Stimulated activated memory B cell treated with anti-CD40 and anti-IgM and Interleukin-4, amounts not matched to agents 10 μg/mL and 1 μg/mL and 100 μg/mL, for 72 hours (primary cell): ENCODE data around the gene RGS17.

Experiments
- ATAC-seq: fragments of 150-1000 bp; cut with Tn5 transposase; 2 replicates; pipeline ENCODE4 v1.10.0; 2021
- H3K27ac Mint-ChIP-seq: one replicate; pipeline ENCODE4 v1.8.0; 2022; ENCODE audit warnings: mild to moderate bottlenecking, mixed read lengths
- H3K27me3 Mint-ChIP-seq: one replicate; pipeline ENCODE4 v1.8.0; 2022; ENCODE audit warnings: mixed read lengths
- H3K36me3 Mint-ChIP-seq: one replicate; pipeline ENCODE4 v1.8.0; 2022; ENCODE audit warnings: mixed read lengths
- H3K4me1 Mint-ChIP-seq: one replicate; pipeline ENCODE4 v1.8.0; 2022; ENCODE audit warnings: mixed read lengths
- H3K4me3 Mint-ChIP-seq: one replicate; pipeline ENCODE4 v1.8.0; 2022; ENCODE audit warnings: mild to moderate bottlenecking, moderate library complexity, mixed read lengths
- H3K9me3 Mint-ChIP-seq: one replicate; pipeline ENCODE4 v1.8.0; 2022; ENCODE audit warnings: mixed read lengths

The RGS17 gene

DNA sequence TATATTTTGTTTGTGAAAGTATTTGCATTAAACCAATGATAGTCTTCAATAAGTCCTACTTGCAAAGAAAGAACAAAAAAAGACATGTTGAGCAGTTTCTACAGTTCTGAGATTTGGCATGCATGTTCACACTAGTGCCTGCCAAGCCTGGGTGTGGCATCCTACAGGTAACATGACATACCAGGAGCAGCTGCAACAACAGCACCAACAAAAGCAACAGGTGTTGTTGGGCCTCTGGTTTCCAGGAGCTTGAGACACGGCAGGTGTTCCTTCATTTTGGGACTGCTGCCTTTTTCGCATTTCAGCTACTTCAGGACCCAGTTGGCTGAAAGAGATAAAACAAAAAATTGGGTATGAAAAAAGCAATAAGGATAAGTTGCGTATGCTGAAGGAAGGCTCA, 87.4 kb downstream of the RGS17 start:
- H3K27ac Mint-ChIP-seq = no peak overlapping the region
- no peaks in the 10 kb centered on the region for H3K4me1 Mint-ChIP-seq
- H3K36me3 Mint-ChIP-seq = no peaks in the 10 kb centered on the region
- H3K27me3 Mint-ChIP-seq = peaks cover 8% of the 10 kb centered on the region
- no peak for ATAC-seq
- H3K4me3 Mint-ChIP-seq = no peak overlapping the region
- no peaks in the 10 kb centered on the region for H3K9me3 Mint-ChIP-seq

GRCh38 chr6:153038378-153039057, 92.6 kb downstream of the RGS17 start:
- peaks cover 29% of the 10 kb centered on the region for H3K27me3 Mint-ChIP-seq
- no peak for ATAC-seq
- H3K27ac Mint-ChIP-seq = no peak overlapping the region
- no peaks in the 10 kb centered on the region for H3K9me3 Mint-ChIP-seq
- H3K4me3 Mint-ChIP-seq = no peak overlapping the region
- H3K4me1 Mint-ChIP-seq = no peaks in the 10 kb centered on the region
- no peaks in the 10 kb centered on the region for H3K36me3 Mint-ChIP-seq

- Mint-ChIP-seq H3K27ac (no peak overlapping the region), H3K9me3 (no peaks in the 10 kb centered on the region), H3K27me3 (peaks cover 32% of the 10 kb centered on the region), H3K4me3 (no peak overlapping the region), H3K36me3 (no peaks in the 10 kb centered on the region), H3K4me1 (no peaks in the 10 kb centered on the region)
- no peak for ATAC-seq
Observed at GRCh38 chr6:153034139-153034538, 96.9 kb downstream of the RGS17 start.

DNA sequence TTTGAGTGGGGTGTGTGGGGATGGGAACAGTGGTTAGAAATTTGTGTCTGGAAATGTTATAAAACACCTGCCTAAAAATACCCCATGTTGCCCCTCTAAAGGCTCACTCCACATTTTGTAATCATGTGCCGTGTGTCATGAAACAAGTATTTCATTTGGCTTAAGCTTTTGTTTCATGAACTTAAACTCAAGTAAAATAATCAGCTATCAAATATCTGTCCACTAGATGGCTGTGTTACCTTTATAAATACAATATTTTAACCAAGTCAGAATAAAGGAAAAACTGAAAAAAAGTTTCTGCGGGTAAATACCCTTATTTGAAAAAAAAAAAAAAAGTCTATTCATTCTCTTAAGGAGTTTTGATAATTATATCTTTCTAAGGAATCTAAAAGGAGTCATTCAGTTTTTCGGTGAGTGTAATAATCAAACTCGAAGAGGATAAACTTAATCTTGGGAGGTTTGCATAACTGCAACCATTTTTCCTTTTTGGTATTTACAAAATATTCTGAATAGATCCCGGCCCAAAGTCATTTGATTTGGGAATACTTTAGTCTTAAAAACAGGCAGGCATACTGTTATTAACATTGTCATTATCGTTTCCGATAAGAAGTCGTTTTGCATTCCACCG, 98.7 kb downstream of the RGS17 start:
- Mint-ChIP-seq H3K36me3 (no peaks in the 10 kb centered on the region), H3K4me1 (no peaks in the 10 kb centered on the region), H3K27ac (no peak overlapping the region), H3K27me3 (peaks cover 34% of the 10 kb centered on the region), H3K4me3 (no peak overlapping the region), H3K9me3 (no peaks in the 10 kb centered on the region)
- no peak for ATAC-seq

GRCh38 chr6:153031335-153031955, 99.6 kb downstream of the RGS17 start:
- H3K4me3 Mint-ChIP-seq = no peak overlapping the region
- no peaks in the 10 kb centered on the region for H3K4me1 Mint-ChIP-seq
- H3K27me3 Mint-ChIP-seq = peaks cover 25% of the 10 kb centered on the region

DNA sequence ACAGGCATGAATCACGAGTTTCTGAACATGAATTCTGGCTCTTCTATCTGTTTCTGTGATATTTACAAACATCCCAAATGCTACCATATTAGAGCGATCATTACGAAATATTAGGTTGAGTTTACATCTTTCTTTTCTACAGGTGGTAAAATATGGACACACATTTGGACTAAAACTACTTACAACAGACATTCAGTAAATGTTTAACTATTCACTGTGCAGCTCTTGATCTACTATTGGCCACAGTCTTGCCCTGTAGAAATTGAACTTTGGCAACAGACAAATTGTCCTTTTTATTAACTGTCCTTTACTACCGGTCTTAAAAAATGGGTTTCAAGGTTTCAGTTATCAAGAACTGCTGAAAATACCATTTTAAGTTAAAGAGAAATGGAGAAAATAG, 102.1 kb downstream of the RGS17 start:
- peaks cover 5% of the 10 kb centered on the region for H3K4me1 Mint-ChIP-seq
- no peaks in the 10 kb centered on the region for H3K9me3 Mint-ChIP-seq
- no peaks in the 10 kb centered on the region for H3K36me3 Mint-ChIP-seq
- peaks cover 22% of the 10 kb centered on the region for H3K27me3 Mint-ChIP-seq
- no peak overlapping the region for H3K27ac Mint-ChIP-seq
- ATAC-seq = no peak
- H3K4me3 Mint-ChIP-seq = no peak overlapping the region

More at GRCh38 chr6:153031335-153031955, 99.6 kb downstream of the RGS17 start:
- no peak for ATAC-seq
- H3K27ac Mint-ChIP-seq = no peak overlapping the region
- no peaks in the 10 kb centered on the region for H3K9me3 Mint-ChIP-seq
- H3K36me3 Mint-ChIP-seq = no peaks in the 10 kb centered on the region

GRCh38 chr6:153028286-153028685, 102.8 kb downstream of the RGS17 start:
- H3K27me3 Mint-ChIP-seq = peaks cover 22% of the 10 kb centered on the region

DNA sequence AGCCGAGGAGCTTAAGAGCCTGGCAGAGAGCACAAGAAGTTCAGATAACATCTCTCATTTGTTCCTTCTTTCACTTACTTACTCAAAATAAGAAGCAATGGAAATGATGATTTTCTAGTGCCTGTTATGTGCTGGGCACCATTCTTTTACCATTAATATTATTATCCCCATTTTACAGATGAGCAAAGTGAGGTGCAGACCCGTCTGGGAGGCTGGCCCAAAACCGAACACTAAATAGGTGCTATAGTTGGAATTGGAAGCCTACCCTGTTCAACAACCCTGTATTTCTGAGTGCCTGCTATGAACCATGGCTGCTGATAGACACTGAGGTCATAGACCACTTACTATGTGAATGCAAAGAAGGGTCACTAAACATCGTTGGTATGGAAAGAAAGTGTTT, 103.6 kb downstream of the RGS17 start:
- Mint-ChIP-seq H3K9me3 (no peaks in the 10 kb centered on the region), H3K27ac (no peak overlapping the region), H3K4me1 (peaks cover 5% of the 10 kb centered on the region), H3K4me3 (no peak overlapping the region), H3K27me3 (peaks cover 22% of the 10 kb centered on the region), H3K36me3 (no peaks in the 10 kb centered on the region)
- no peak for ATAC-seq

More at GRCh38 chr6:153028286-153028685, 102.8 kb downstream of the RGS17 start:
- Mint-ChIP-seq H3K4me1 (peaks cover 5% of the 10 kb centered on the region), H3K4me3 (no peak overlapping the region), H3K27ac (no peak overlapping the region), H3K9me3 (no peaks in the 10 kb centered on the region), H3K36me3 (no peaks in the 10 kb centered on the region)
- no peak for ATAC-seq

- Mint-ChIP-seq H3K4me1 (peaks cover 5% of the 10 kb centered on the region), H3K9me3 (no peaks in the 10 kb centered on the region), H3K4me3 (no peak overlapping the region), H3K27me3 (peaks cover 16% of the 10 kb centered on the region), H3K36me3 (no peaks in the 10 kb centered on the region), H3K27ac (no peak overlapping the region)
- ATAC-seq = no peak
Observed at GRCh38 chr6:153024709-153025017, 106.4 kb downstream of the RGS17 start.

GRCh38 chr6:153023977-153024708, 106.9 kb downstream of the RGS17 start:
- H3K27me3 Mint-ChIP-seq = peaks cover 12% of the 10 kb centered on the region
- peak; percentile 81 for ATAC-seq
- peaks cover 5% of the 10 kb centered on the region for H3K4me1 Mint-ChIP-seq
- no peak overlapping the region for H3K4me3 Mint-ChIP-seq
- H3K27ac Mint-ChIP-seq = no peak overlapping the region
- no peaks in the 10 kb centered on the region for H3K36me3 Mint-ChIP-seq
- H3K9me3 Mint-ChIP-seq = no peaks in the 10 kb centered on the region

DNA sequence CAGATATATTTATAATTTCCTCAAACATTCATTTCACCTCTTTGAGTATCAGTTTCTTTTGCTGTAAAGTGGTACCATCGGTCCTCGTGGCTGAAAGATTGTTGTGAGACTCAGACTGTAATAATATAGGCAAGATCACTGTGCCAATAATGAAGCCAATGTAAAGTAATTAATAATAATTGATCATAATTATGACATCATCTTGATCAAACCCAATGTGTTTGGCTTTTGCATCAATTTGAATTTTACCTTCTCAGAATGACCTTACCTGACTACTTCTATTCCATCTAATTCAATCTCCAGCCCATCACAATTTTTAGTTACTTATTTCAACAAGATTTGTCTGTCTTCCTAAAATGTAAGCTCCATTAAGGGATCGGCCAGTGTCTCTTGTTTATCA, 112.7 kb downstream of the RGS17 start:
- no peak for ATAC-seq
- H3K36me3 Mint-ChIP-seq = no peaks in the 10 kb centered on the region
- peaks cover 23% of the 10 kb centered on the region for H3K27me3 Mint-ChIP-seq
- no peaks in the 10 kb centered on the region for H3K4me1 Mint-ChIP-seq
- H3K9me3 Mint-ChIP-seq = no peaks in the 10 kb centered on the region
- H3K27ac Mint-ChIP-seq = no peak overlapping the region
- no peak overlapping the region for H3K4me3 Mint-ChIP-seq

- Mint-ChIP-seq H3K9me3 (no peaks in the 10 kb centered on the region), H3K4me1 (no peaks in the 10 kb centered on the region), H3K27ac (no peak overlapping the region), H3K36me3 (no peaks in the 10 kb centered on the region), H3K4me3 (no peak overlapping the region), H3K27me3 (peaks cover 23% of the 10 kb centered on the region)
- ATAC-seq = no peak
Observed at GRCh38 chr6:153016846-153017245, 114.2 kb downstream of the RGS17 start.

DNA sequence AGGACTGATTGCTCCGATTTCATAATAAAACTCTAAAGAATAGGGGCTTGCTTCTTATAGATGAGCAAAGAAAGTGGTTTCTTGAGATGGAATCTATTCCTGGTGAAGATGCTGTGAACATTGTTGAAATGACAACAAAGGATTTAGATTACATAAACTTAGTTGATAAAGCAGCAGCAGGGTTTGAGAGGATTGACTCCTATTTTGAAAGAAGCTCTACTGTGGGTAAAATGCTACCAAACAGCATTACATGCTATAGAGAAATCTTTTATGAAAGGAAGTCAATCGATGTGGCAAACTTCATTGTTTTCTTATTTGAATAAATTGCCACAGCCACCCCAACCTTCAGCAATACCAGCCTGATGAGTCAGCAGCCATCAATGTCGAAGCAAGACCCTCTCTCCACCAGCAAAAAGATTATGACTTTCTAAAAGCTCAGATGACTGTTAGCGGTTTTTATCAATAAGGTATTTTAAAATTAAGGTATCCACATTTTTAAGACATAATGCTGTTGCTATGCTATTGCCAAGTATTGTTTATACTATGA, 115.9 kb downstream of the RGS17 start:
- H3K4me1 Mint-ChIP-seq = no peaks in the 10 kb centered on the region
- no peak overlapping the region for H3K27ac Mint-ChIP-seq
- no peak overlapping the region for H3K4me3 Mint-ChIP-seq
- no peak for ATAC-seq
- H3K27me3 Mint-ChIP-seq = peaks cover 23% of the 10 kb centered on the region
- H3K36me3 Mint-ChIP-seq = no peaks in the 10 kb centered on the region
- H3K9me3 Mint-ChIP-seq = no peaks in the 10 kb centered on the region

- H3K4me1 Mint-ChIP-seq = no peaks in the 10 kb centered on the region
- no peak overlapping the region for H3K27ac Mint-ChIP-seq
- no peak for ATAC-seq
- peaks cover 18% of the 10 kb centered on the region for H3K27me3 Mint-ChIP-seq
- H3K4me3 Mint-ChIP-seq = no peak overlapping the region
- no peaks in the 10 kb centered on the region for H3K9me3 Mint-ChIP-seq
- H3K36me3 Mint-ChIP-seq = no peaks in the 10 kb centered on the region
Observed at GRCh38 chr6:153013438-153013837, 117.6 kb downstream of the RGS17 start.

DNA sequence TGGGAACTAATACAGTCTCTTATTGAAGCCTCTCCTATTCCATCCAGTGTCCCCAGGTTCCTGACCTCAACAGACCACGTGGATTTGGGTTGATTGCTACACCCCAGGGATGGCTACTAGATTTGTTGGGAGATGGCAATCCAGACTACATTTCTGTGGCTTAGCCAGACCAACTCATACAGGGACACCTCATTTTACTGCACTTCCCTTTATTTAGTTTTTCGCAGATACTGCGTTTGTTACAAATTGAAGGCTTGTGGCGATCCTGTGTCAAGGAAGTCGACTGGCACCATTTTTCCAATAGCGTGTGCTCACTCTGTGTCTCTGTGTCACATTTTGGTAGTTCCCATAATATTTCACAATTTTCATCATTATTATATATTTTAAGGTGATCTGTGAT, 118.2 kb downstream of the RGS17 start:
- Mint-ChIP-seq H3K4me3 (no peak overlapping the region), H3K4me1 (no peaks in the 10 kb centered on the region), H3K27me3 (peaks cover 12% of the 10 kb centered on the region), H3K36me3 (no peaks in the 10 kb centered on the region), H3K9me3 (no peaks in the 10 kb centered on the region), H3K27ac (no peak overlapping the region)
- no peak for ATAC-seq
